IPS DF 4.7 (cell line): Measurements from ENCODE around the gene IGSF3.
"Not testable (repeated sequence)": the region's sequence is repeated elsewhere in the genome, so short reads cannot be mapped to it uniquely, and the experiment has no call there.

Experiments
- DNase-seq: peaks from one replicate; pipeline ENCODE4 v3.0.0-alpha.2; 2013; ENCODE audit warnings: low spot score; ENCODE audit errors: extremely low read depth

IGSF3 gene

GRCh38 chr1:116603646-116604045 lies 63.9 kb downstream of the IGSF3 start:
- not testable (repeated sequence) for DNase-seq

- DNase-seq = not testable (repeated sequence)
Measured at GRCh38 chr1:116599369-116599768, 68.2 kb downstream of the IGSF3 start.

- DNase-seq = not testable (repeated sequence)
Measured at GRCh38 chr1:116598420-116599036, 69.0 kb downstream of the IGSF3 start.

- DNase-seq = not testable (repeated sequence)
Measured at GRCh38 chr1:116597388-116597787, 70.1 kb downstream of the IGSF3 start.

- not testable (repeated sequence) for DNase-seq
Measured at GRCh38 chr1:116596742-116597307, 70.7 kb downstream of the IGSF3 start.

GRCh38 chr1:116595946-116596741 lies 71.4 kb downstream of the IGSF3 start:
- not testable (repeated sequence) for DNase-seq

- DNase-seq = not testable (repeated sequence)
Measured at GRCh38 chr1:116595065-116595840, 72.3 kb downstream of the IGSF3 start.

- not testable (repeated sequence) for DNase-seq
Measured at GRCh38 chr1:116593977-116594376, 73.6 kb downstream of the IGSF3 start.

- DNase-seq = not testable (repeated sequence)
Measured at GRCh38 chr1:116593401-116593800, 74.1 kb downstream of the IGSF3 start.

GRCh38 chr1:116591951-116592605 lies 75.5 kb downstream of the IGSF3 start:
- not testable (repeated sequence) for DNase-seq

GRCh38 chr1:116591006-116591950 lies 76.3 kb downstream of the IGSF3 start:
- not testable (repeated sequence) for DNase-seq

- not testable (repeated sequence) for DNase-seq
Measured at GRCh38 chr1:116590359-116591005, 77.1 kb downstream of the IGSF3 start.

GRCh38 chr1:116589101-116589735 lies 78.3 kb downstream of the IGSF3 start:
- DNase-seq = not testable (repeated sequence)

- DNase-seq = no peak
Measured at GRCh38 chr1:116587501-116588227, 79.9 kb downstream of the IGSF3 start.

- DNase-seq = no peak
Measured at GRCh38 chr1:116586741-116587143, 80.8 kb downstream of the IGSF3 start.

- DNase-seq = no peak
Measured at GRCh38 chr1:116585886-116586285, 81.6 kb downstream of the IGSF3 start.

GRCh38 chr1:116581323-116581885 lies 86.1 kb downstream of the IGSF3 start:
- DNase-seq = no peak
